Breast epithelium (tissue), 4 donors: Measurements from ENCODE around the gene C6orf47. TPM values are rescaled to one million over a fixed set of nuclear protein-coding genes. Genes with fewer than 3 reads are reported as not detected.
A peak's percentile ranks its signal among the peaks of the same experiment; 100 is the strongest.

ENCODE experiments used
- DNase-seq, 2 donors: peaks; one replicate each; pipeline ENCODE4 v3.0.0-alpha.2; 2019; ENCODE audit warnings: low spot score in 2 of 2
- H3K27ac ChIP-seq, 2 donors: fragments of 200-600 bp; sonication (generic) in 1 of 2; one replicate each; pipeline ENCODE4 v1.5.1; 2016 to 2019; ENCODE audit warnings: mild to moderate bottlenecking in 1 of 2
- H3K27me3 ChIP-seq, 2 donors: fragments of 200-600 bp; sonication (generic) in 1 of 2; one replicate each; pipeline versions ENCODE4 v1.5.1 to v1.6.0; 2017 to 2019; ENCODE audit warnings: control low read depth in 1 of 2, mild to moderate bottlenecking in 1 of 2
- H3K36me3 ChIP-seq: fragments of 200-600 bp; one replicate; pipeline ENCODE4 v1.5.1; 2019
- H3K4me1 ChIP-seq, 2 donors: fragments of 200-600 bp; sonication (generic); one replicate each; pipeline ENCODE4 v1.5.1; 2016 to 2019; ENCODE audit warnings: control low read depth in 1 of 2
- H3K4me3 ChIP-seq, 3 donors: fragments of 200-600 bp; sonication (generic); 1 replicate in 2 of 3; 2 replicates in 1 of 3; pipeline ENCODE4 v1.5.1; 2016 to 2019; ENCODE audit warnings: mild to moderate bottlenecking in 3 of 3, moderate library complexity in 2 of 3
- H3K9me3 ChIP-seq, 2 donors: fragments of 200-600 bp; sonication (generic) in 1 of 2; one replicate each; pipeline ENCODE4 v1.5.1; 2016 to 2019; ENCODE audit warnings: control low read depth in 1 of 2
- POLR2A ChIP-seq: fragments of 450-650 bp; IDR thresholded peaks from one replicate; pipeline ENCODE4 v1.6.1; 2016; ENCODE audit warnings: antibody characterized with exemption, mild to moderate bottlenecking, moderate library complexity
- POLR2AphosphoS5 ChIP-seq, 3 donors: sonication (generic); formaldehyde crosslinking; IDR thresholded peaks; one replicate each; pipeline ENCODE4 v1.6.1; 2017; ENCODE audit warnings: antibody characterized with exemption in 3 of 3
- intact Hi-C: fragments of 100-400 bp; cut with DNase I; formaldehyde crosslinking; loops from one replicate; pipeline ENCODE4 v1.15.1; 2023; ENCODE audit warnings: low total_unique reads
- total RNA-seq, 3 donors: library from RNA; depleted of rRNA; stranded (reverse); fragments of >200 nt; gene quantifications; one replicate each; pipeline ENCODE4 v1.1.0, GENCODE V29; 2016
- TF ChIP-seq, protein P1 (sequence below), 3 donors: fragments of 450-650 bp; IDR thresholded peaks; one replicate each; pipeline ENCODE4 v1.5.1; 2016 to 2017; ENCODE audit warnings: antibody characterized with exemption in 3 of 3, mild to moderate bottlenecking in 3 of 3, moderate library complexity in 3 of 3

Gene C6orf47
- total RNA-seq, 3 donors from 2014 or later, result 20.3 to 27.4 (median 24.8) TPM

DNA sequence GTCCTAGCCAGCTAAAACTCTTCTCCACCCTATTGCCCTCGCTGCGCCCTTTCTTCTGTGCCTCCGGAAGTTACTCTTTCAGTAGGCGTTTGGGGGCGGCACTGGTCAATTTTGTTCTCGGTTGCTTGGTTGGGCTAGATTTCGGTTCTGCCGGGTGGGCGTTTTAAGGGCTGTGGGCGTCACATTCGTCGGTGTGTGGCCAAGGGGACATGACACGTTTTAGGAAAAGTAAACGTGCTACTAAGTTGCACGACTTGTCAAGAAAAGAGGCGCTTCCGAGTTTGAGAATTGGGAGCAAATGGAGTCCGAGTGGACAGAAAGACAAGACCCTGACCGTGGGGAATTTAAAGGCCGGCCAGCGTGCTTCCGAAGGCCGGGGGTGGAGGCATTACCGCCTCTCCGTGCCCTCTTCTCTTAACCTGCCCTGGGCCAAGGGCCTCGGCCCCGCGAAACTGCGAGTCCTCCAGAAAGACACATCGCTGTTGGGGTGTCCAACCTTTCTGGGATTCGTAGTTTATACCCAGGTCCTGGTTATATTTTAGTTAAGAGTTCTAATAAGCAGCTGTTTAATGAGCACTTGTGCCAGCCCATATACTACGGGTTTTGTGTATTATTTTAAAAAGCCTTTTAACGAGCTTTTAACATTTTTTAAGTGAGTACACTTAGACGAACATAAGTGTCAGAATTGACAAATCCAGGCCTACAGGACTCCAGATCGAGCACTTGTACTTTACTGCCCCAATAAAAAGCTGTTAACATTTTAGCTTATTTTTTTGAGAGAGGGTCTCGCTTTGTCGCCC, 7.5 kb downstream of the C6orf47 start:
- Histone ChIP-seq H3K4me3 (peak overlapping the region; percentile 59 to 85 (median 74)), H3K4me1 (peaks cover 0 to 7% of the 10 kb centered on the region in 2 donors), H3K36me3 (peaks cover 6% of the 10 kb centered on the region)

DNA sequence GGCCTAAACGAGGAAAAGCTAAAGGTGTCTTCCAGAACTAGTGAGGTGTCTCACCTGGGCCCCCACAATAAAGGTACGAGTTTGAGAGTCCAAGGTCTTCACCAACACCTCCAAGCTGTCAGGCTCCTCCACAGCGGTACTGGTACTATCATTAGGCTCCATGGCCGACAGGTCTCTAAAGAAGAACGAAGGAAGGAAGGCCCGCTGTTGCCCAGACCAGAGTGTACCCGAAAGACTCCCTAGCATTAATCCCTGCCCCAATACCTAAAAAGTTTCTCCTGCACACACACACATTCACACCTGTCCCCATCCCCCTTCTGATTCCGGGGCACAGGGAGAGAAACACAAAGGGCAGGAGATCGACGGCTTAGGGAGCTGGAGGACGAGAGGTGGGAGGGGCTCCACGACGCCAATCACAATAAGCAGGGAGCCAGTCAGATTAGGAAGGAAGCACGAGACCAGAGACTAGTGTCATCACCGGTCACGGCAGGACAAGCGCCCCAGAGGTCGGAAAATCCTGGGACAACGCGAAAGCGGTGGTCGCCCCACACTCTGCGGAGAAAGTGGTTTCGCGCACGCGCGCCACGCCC, 8.9 kb downstream of the C6orf47 start:
- H3K27me3 ChIP-seq, result no peaks in the 10 kb centered on the region
- H3K27ac ChIP-seq, result peak overlapping the region; percentile 97 to 99
- intact Hi-C loops, result loop anchor here (10.0 kb wide), 1 partner anchor 183 kb away; no protein-coding TSS in a partner anchor
- DNase-seq, result peak in 1 of 2 donors; percentile 83
- H3K4me1 ChIP-seq, result peaks cover 0 to 7% of the 10 kb centered on the region in 2 donors
- H3K4me3 ChIP-seq, result peak overlapping the region; percentile 59 to 85 (median 74)
- peaks cover 12% of the 10 kb centered on the region for H3K36me3 ChIP-seq
- TF ChIP-seq POLR2AphosphoS5 (IDR thresholded peaks at IDR 0.05) (peak in 2 of 3 donors; percentile 4 to 9), POLR2A (no peak)
- no peaks in the 10 kb centered on the region for H3K9me3 ChIP-seq

More for the DNA sequence above, 7.5 kb downstream of the C6orf47 start:
- TF ChIP-seq POLR2A (no peak), POLR2AphosphoS5 (IDR thresholded peaks at IDR 0.05) (peak; percentile 1 to 11 (median 4))
- TF ChIP-seq, protein P1, sequence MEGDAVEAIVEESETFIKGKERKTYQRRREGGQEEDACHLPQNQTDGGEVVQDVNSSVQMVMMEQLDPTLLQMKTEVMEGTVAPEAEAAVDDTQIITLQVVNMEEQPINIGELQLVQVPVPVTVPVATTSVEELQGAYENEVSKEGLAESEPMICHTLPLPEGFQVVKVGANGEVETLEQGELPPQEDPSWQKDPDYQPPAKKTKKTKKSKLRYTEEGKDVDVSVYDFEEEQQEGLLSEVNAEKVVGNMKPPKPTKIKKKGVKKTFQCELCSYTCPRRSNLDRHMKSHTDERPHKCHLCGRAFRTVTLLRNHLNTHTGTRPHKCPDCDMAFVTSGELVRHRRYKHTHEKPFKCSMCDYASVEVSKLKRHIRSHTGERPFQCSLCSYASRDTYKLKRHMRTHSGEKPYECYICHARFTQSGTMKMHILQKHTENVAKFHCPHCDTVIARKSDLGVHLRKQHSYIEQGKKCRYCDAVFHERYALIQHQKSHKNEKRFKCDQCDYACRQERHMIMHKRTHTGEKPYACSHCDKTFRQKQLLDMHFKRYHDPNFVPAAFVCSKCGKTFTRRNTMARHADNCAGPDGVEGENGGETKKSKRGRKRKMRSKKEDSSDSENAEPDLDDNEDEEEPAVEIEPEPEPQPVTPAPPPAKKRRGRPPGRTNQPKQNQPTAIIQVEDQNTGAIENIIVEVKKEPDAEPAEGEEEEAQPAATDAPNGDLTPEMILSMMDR (IDR thresholded peaks at IDR 0.05), result peak in 1 of 3 donors; percentile 0
- no peaks in the 10 kb centered on the region for H3K27me3 ChIP-seq
- intact Hi-C loops, result loop anchor here (10.0 kb wide), 1 partner anchor 182 kb away; no protein-coding TSS in a partner anchor
- H3K27ac ChIP-seq, result peak overlapping the region; percentile 97 to 99
- DNase-seq, result peak; percentile 83 to 90
- H3K9me3 ChIP-seq, result no peaks in the 10 kb centered on the region

DNA sequence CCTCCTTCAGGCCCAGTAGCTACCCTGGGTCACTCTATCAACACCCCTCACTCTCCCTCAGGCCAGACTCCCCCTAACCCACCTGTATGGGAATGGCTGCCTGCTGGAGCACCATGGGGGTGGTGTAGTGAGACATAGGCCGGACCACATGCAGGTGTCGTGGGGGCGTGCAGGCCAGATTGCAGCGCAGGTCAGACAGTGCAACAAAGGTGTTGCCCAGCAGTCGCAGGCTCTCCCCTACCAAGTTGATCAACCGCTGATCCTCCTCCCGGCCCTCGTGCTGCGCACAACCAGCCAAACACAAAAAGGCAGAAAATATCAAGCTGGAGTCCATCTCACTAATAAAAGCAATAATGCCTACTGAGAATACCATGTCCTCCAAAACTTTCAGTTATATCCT, 15.3 kb downstream of the C6orf47 start:
- TF ChIP-seq POLR2AphosphoS5 (IDR thresholded peaks at IDR 0.05) (no peak), POLR2A (no peak)
- TF ChIP-seq, protein P1 (IDR thresholded peaks at IDR 0.05), result no peak
- Histone ChIP-seq H3K27me3 (no peaks in the 10 kb centered on the region), H3K4me1 (no peaks in the 10 kb centered on the region), H3K36me3 (peaks cover 40% of the 10 kb centered on the region), H3K27ac (no peak overlapping the region), H3K9me3 (no peaks in the 10 kb centered on the region), H3K4me3 (no peak overlapping the region)
- DNase-seq, result no peak
- intact Hi-C loops, result no loop called here

DNA sequence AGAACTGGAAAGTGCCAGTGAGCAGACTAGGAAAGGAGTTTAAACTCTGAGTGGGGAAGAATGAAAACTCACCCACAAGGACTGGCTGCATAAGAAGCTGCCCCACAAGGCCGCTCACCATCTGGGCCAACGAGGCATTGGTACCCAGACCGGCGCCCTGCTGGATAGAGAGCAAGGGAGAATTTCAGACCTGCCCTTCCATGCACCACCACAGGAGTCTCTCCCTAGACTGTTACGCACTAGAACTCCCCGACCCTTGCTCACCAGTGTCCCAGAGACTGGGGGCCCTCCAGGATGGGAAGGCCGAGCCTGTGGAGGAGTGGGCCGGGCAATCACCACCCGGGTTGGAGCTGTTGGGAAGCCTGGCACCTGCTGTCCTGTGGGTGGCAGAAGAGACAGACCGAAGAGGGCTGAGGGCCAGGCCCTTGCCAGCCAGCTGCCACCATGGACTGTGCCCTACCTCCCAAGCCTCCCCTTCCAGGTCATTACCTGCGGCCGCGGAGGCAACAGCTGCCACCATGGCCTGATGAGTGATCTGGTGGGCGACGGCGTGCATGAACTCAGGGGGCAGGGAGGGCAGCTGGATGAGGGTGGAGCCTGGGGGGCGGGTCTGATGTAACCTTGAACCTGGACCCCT, 16.6 kb downstream of the C6orf47 start:
- intact Hi-C loops, result no loop called here
- peaks cover 41% of the 10 kb centered on the region for H3K36me3 ChIP-seq
- H3K4me1 ChIP-seq, result no peaks in the 10 kb centered on the region
- DNase-seq, result no peak
- no peaks in the 10 kb centered on the region for H3K27me3 ChIP-seq
- no peak for TF ChIP-seq POLR2AphosphoS5 (IDR thresholded peaks at IDR 0.05)
- TF ChIP-seq POLR2A, result no peak
- TF ChIP-seq, protein P1 (IDR thresholded peaks at IDR 0.05), result no peak
- no peak overlapping the region for H3K27ac ChIP-seq
- H3K9me3 ChIP-seq, result no peaks in the 10 kb centered on the region
- H3K4me3 ChIP-seq, result no peak overlapping the region

DNA sequence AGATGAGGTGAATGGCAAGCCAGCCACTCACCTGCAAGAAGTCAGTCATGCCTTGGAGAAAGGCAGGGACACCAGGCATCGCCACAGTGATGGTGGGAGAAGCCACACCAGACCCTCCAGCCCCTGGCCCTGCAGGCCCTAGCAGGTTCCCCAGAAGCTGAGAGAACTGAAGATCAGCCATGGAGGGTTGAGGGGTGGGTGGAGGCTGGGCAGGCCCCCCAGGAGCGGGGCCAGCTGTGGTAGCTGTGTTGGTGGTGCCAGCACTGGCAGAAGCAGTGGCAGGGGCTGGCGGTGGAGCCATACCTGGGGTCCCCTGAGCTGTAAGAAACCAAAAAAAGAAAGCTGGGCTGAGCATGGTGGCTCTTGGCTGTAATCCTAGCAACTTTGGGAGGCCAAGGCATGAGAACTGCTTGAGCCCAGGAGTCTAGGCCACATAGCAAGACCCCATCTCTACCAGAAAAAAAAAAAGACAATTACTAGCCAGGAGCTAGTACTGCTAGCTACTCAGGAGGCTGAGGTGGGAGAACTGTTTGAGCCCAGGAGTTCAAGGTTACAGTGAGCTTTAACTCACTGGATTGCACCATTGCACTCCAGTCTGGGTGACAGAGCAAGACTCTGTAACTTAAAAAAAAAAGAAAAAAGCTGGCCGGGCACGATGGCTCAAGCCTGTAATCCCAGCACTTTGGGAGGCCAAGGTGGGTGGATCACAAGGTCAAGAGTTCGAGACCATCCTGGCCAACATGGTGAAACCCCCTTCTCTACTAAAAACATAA, 17.6 kb downstream of the C6orf47 start:
- no peak overlapping the region for H3K4me3 ChIP-seq
- H3K27me3 ChIP-seq, result no peaks in the 10 kb centered on the region
- no peaks in the 10 kb centered on the region for H3K4me1 ChIP-seq
- intact Hi-C loops, result no loop called here
- no peak overlapping the region for H3K27ac ChIP-seq
- H3K9me3 ChIP-seq, result no peaks in the 10 kb centered on the region
- TF ChIP-seq, protein P1 (IDR thresholded peaks at IDR 0.05), result no peak
- TF ChIP-seq POLR2AphosphoS5 (IDR thresholded peaks at IDR 0.05) (no peak), POLR2A (no peak)
- peaks cover 40% of the 10 kb centered on the region for H3K36me3 ChIP-seq
- no peak for DNase-seq
